ENCODE measurements around the gene SOX10. TPM values are rescaled to one million over a fixed set of nuclear protein-coding genes. Genes with fewer than 3 reads are reported as not detected.

The SOX10 gene
- total and polyA plus RNA-seq, 9 of the 15 experiments (the other 6 are each of a cell fraction or from before 2014, with no cell fraction given), result not detected

DNA sequence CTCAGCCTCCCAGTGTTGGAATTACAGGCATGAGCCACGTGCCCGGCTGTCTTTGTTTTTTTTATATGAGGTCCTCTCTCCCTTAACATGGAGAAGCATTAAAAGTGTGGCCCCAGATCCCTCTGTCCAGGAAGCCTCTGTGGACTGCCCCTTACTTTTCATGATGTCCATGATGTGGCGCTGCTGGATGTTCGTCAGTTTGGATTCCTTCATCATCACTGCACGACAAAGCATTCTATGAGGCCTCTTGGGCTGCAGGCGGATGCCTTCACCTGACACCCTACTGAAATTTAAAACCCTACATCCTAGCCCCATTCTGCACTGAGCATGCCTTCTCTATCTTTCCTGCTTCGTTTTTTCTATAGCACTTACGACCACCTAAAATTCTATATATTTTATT is 33.0 kb downstream of the SOX10 start (continued):
- TF ChIP-seq NFYB (IDR thresholded peaks at IDR 0.05; ENCODE audit: extremely low read depth, insufficient read length) (no peak), CTBP1 (IDR thresholded peaks at IDR 0.05; ENCODE audit: borderline replicate concordance) (no peak), FOXK1 (CRISPR knock-in tag; IDR thresholded peaks at IDR 0.05; ENCODE audit: borderline replicate concordance) (no peak), ZKSCAN1 (IDR thresholded peaks at IDR 0.05; ENCODE audit: low read depth, low read length) (no peak), CREM (IDR thresholded peaks at IDR 0.05; ENCODE audit: low read depth) (peak; percentile 96), CBFA2T2 (conservative IDR thresholded peaks at IDR 0.05) (no peak), ZNF639 (CRISPR knock-in tag; conservative IDR thresholded peaks at IDR 0.05 in 1 of 2, IDR thresholded peaks at IDR 0.05 in 1 of 2) (no peak), CREB1 (IDR thresholded peaks at IDR 0.05) (peak; percentile 87), CREB1 (CRISPR knock-in tag; IDR thresholded peaks at IDR 0.05) (peak; percentile 68; the same call in 1 of the 2 replicates), ASH1L (IDR thresholded peaks at IDR 0.05; ENCODE audit: borderline replicate concordance, low read depth, partially characterized antibody) (no peak), CHAMP1 (IDR thresholded peaks at IDR 0.05) (no peak), NFRKB (IDR thresholded peaks at IDR 0.05; ENCODE audit: low read depth) (no peak), MEF2A (IDR thresholded peaks at IDR 0.05; ENCODE audit: control insufficient read depth, low read depth, low read length) (no peak), CGGBP1 (CRISPR knock-in tag; IDR thresholded peaks at IDR 0.05) (no peak)
- TF ChIP-seq, protein P1, sequence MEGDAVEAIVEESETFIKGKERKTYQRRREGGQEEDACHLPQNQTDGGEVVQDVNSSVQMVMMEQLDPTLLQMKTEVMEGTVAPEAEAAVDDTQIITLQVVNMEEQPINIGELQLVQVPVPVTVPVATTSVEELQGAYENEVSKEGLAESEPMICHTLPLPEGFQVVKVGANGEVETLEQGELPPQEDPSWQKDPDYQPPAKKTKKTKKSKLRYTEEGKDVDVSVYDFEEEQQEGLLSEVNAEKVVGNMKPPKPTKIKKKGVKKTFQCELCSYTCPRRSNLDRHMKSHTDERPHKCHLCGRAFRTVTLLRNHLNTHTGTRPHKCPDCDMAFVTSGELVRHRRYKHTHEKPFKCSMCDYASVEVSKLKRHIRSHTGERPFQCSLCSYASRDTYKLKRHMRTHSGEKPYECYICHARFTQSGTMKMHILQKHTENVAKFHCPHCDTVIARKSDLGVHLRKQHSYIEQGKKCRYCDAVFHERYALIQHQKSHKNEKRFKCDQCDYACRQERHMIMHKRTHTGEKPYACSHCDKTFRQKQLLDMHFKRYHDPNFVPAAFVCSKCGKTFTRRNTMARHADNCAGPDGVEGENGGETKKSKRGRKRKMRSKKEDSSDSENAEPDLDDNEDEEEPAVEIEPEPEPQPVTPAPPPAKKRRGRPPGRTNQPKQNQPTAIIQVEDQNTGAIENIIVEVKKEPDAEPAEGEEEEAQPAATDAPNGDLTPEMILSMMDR (IDR thresholded peaks at IDR 0.05 in 2 of 3, conservative IDR thresholded peaks at IDR 0.05 in 1 of 3; ENCODE audit: insufficient read depth in 2 of 3, low read depth in 1 of 3, low read length in 3 of 3), result peak; percentile 23 to 38 (median 28); a peak in 4 of 6 replicates
- TF ChIP-seq, protein P2, sequence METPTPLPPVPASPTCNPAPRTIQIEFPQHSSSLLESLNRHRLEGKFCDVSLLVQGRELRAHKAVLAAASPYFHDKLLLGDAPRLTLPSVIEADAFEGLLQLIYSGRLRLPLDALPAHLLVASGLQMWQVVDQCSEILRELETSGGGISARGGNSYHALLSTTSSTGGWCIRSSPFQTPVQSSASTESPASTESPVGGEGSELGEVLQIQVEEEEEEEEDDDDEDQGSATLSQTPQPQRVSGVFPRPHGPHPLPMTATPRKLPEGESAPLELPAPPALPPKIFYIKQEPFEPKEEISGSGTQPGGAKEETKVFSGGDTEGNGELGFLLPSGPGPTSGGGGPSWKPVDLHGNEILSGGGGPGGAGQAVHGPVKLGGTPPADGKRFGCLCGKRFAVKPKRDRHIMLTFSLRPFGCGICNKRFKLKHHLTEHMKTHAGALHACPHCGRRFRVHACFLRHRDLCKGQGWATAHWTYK (CRISPR knock-in tag; IDR thresholded peaks at IDR 0.05), result no peak
